H9 (cell line): ENCODE measurements around the gene NR2F2. TPM values are rescaled to one million over a fixed set of nuclear protein-coding genes. Genes with fewer than 3 reads are reported as not detected.

Source experiments
- DNase-seq: peaks from one replicate; pipeline ENCODE4 v3.0.0-alpha.2; 2017
- H2AFZ ChIP-seq: one replicate; pipeline ENCODE4 v1.6.1; 2013; ENCODE audit warnings: mild to moderate bottlenecking, low read length, control low read depth, moderate library complexity
- H2AK5ac ChIP-seq: 2 replicates; pipeline ENCODE4 v1.6.1; 2013; ENCODE audit warnings: low read length, control low read depth, mixed read lengths; ENCODE audit not compliant: insufficient read length
- H2BK120ac ChIP-seq: one replicate; pipeline ENCODE4 v1.6.1; 2013; ENCODE audit warnings: low read depth, mild to moderate bottlenecking, low read length, control low read depth, inconsistent platforms; ENCODE audit not compliant: poor library complexity, severe bottlenecking
- H2BK12ac ChIP-seq: 2 replicates; pipeline ENCODE4 v1.6.1; 2013; ENCODE audit warnings: low read length, control low read depth, mixed read lengths, low read depth; ENCODE audit not compliant: insufficient read length
- H2BK15ac ChIP-seq: 2 replicates; pipeline ENCODE4 v1.6.1; 2013; ENCODE audit warnings: low read depth, low read length, control low read depth
- H2BK20ac ChIP-seq: one replicate; pipeline ENCODE4 v1.6.1; 2013; ENCODE audit warnings: low read depth, mild to moderate bottlenecking, low read length, control low read depth, inconsistent platforms; ENCODE audit not compliant: poor library complexity, severe bottlenecking
- H2BK5ac ChIP-seq: 2 replicates; pipeline ENCODE4 v1.6.1; 2013; ENCODE audit warnings: low read length, control low read depth, mixed read lengths; ENCODE audit not compliant: insufficient read length
- H3K14ac ChIP-seq: 2 replicates; pipeline ENCODE4 v1.6.1; 2013; ENCODE audit warnings: low read length, control low read depth; ENCODE audit not compliant: insufficient read depth
- H3K18ac ChIP-seq: 2 replicates; pipeline ENCODE4 v1.6.1; 2013; ENCODE audit warnings: low read depth, mild to moderate bottlenecking, mixed read lengths, low read length, control low read depth; ENCODE audit not compliant: insufficient read length
- H3K23ac ChIP-seq: 2 replicates; pipeline ENCODE4 v1.6.1; 2013; ENCODE audit warnings: low read length, control low read depth, mixed read lengths, low read depth; ENCODE audit not compliant: insufficient read length
- H3K23me2 ChIP-seq: 2 replicates; pipeline ENCODE4 v1.6.1; 2013; ENCODE audit warnings: low read depth, mild to moderate bottlenecking, mixed read lengths, low read length, control low read depth; ENCODE audit not compliant: insufficient read length, poor library complexity, severe bottlenecking
- H3K27ac ChIP-seq: 2 replicates; pipeline ENCODE4 v1.5.1; 2013; ENCODE audit warnings: low read length, control low read depth, mixed read lengths, low read depth; ENCODE audit not compliant: insufficient read length
- H3K27me3 ChIP-seq: 2 replicates; pipeline ENCODE4 v1.6.1; 2013; ENCODE audit warnings: low read length, control low read depth, inconsistent platforms; ENCODE audit not compliant: insufficient read depth
- H3K4ac ChIP-seq: 2 replicates; pipeline ENCODE4 v1.6.1; 2013; ENCODE audit warnings: low read depth, mild to moderate bottlenecking, control low read depth, inconsistent platforms, low read length, moderate library complexity
- H3K4me1 ChIP-seq: 2 replicates; pipeline ENCODE4 v1.6.1; 2013; ENCODE audit warnings: low read length, control low read depth, inconsistent platforms; ENCODE audit not compliant: insufficient read depth
- H3K4me2 ChIP-seq: 2 replicates; pipeline ENCODE4 v1.6.1; 2013; ENCODE audit warnings: low read length, control low read depth, mixed read lengths; ENCODE audit not compliant: insufficient read length, insufficient read depth
- H3K56ac ChIP-seq: 2 replicates; pipeline ENCODE4 v1.6.1; 2013; ENCODE audit warnings: low read depth, mild to moderate bottlenecking, mixed read lengths, low read length, control low read depth; ENCODE audit not compliant: insufficient read length
- H3K79me1 ChIP-seq: 2 replicates; pipeline ENCODE4 v1.6.1; 2013; ENCODE audit warnings: low read depth, mild to moderate bottlenecking, moderate library complexity, low read length, control low read depth, inconsistent platforms; ENCODE audit not compliant: insufficient read depth, poor library complexity, severe bottlenecking
- H3K79me2 ChIP-seq: 2 replicates; pipeline ENCODE4 v1.6.1; 2013; ENCODE audit warnings: low read length, control low read depth, inconsistent platforms; ENCODE audit not compliant: insufficient read depth
- H3K9ac ChIP-seq: 2 replicates; pipeline ENCODE4 v1.6.1; 2013; ENCODE audit warnings: low read length, control low read depth, mixed read lengths; ENCODE audit not compliant: insufficient read length; ENCODE audit errors: extremely low read depth
- H3K9me3 ChIP-seq: one replicate; pipeline ENCODE4 v1.6.1; 2013; ENCODE audit warnings: low read depth, low read length, inconsistent platforms; ENCODE audit not compliant: control insufficient read depth
- H3T11ph ChIP-seq: one replicate; pipeline ENCODE4 v1.6.1; 2013; ENCODE audit warnings: mild to moderate bottlenecking, low read length, control low read depth, inconsistent platforms
- H4K20me1 ChIP-seq: one replicate; pipeline ENCODE4 v1.6.1; 2013; ENCODE audit not compliant: control insufficient read depth, insufficient read length, insufficient read depth
- H4K5ac ChIP-seq: 2 replicates; pipeline ENCODE4 v1.6.1; 2013; ENCODE audit warnings: low read depth, mild to moderate bottlenecking, mixed read lengths, low read length, control low read depth; ENCODE audit not compliant: insufficient read length
- H4K8ac ChIP-seq: replicated peaks from 2 replicates; pipeline ENCODE4 v1.6.1; 2013; ENCODE audit warnings: low read length, control low read depth, mixed read lengths, low read depth; ENCODE audit not compliant: insufficient read length
- H4K91ac ChIP-seq: 2 replicates; pipeline ENCODE4 v1.6.1; 2013; ENCODE audit warnings: low read depth, mild to moderate bottlenecking, moderate library complexity, mixed read lengths, low read length, control low read depth; ENCODE audit not compliant: insufficient read length
- H3K27ac Mint-ChIP-seq, 3 experiments: 2 replicates in 2 of 3; 3 replicates in 1 of 3; pipeline ENCODE4 v1.8.0; 2020 to 2021; ENCODE audit warnings: mixed read lengths in 3 of 3, mild to moderate bottlenecking in 1 of 3, moderate library complexity in 1 of 3
- H3K27me3 Mint-ChIP-seq: 2 replicates; pipeline ENCODE4 v1.8.0; 2021; ENCODE audit warnings: low read depth, mild to moderate bottlenecking, moderate library complexity, mixed read lengths
- H3K36me3 Mint-ChIP-seq, 3 experiments: 2 replicates in 2 of 3; 3 replicates in 1 of 3; pipeline ENCODE4 v1.8.0; 2020 to 2021; ENCODE audit warnings: low read depth in 3 of 3, mixed read lengths in 3 of 3; ENCODE audit not compliant: insufficient read depth in 1 of 3
- H3K4me1 Mint-ChIP-seq, 2 experiments: 2 replicates each; pipeline ENCODE4 v1.8.0; 2020; ENCODE audit warnings: mixed read lengths in 2 of 2
- H3K4me3 Mint-ChIP-seq, 2 experiments: 2 replicates in 1 of 2; 3 replicates in 1 of 2; pipeline ENCODE4 v1.8.0; 2020 to 2021; ENCODE audit warnings: mild to moderate bottlenecking in 2 of 2, mixed read lengths in 2 of 2, moderate library complexity in 1 of 2
- H3K9me3 Mint-ChIP-seq, 2 experiments: 2 replicates in 1 of 2; 3 replicates in 1 of 2; pipeline ENCODE4 v1.8.0; 2020; ENCODE audit warnings: mild to moderate bottlenecking in 2 of 2, mixed read lengths in 2 of 2, moderate library complexity in 1 of 2
- CTCF ChIP-seq: fragments of 200-600 bp; sonication (generic); conservative IDR thresholded peaks from 3 replicates; pipeline ENCODE4 v1.8.0; 2021; ENCODE audit warnings: antibody characterized with exemption, mild to moderate bottlenecking
- WGBS: extraction: QIAGEN DNeasy Blood & Tissue Kit; methylation state at CpG from one replicate; pipeline ENCODE4 v1.1.7; 2013; ENCODE audit warnings: missing lambda C conversion rate, low lambda C conversion rate, mixed read lengths; ENCODE audit not compliant: insufficient read length; ENCODE audit errors: extremely low coverage; 5-methylcytosine and 5-hydroxymethylcytosine counted together
- total RNA-seq: library from RNA; stranded (reverse); gene quantifications from 2 replicates; pipeline ENCODE4 v1.2.1, GENCODE V29; 2021

The NR2F2 gene
- total RNA-seq, 1 experiment from 2014 or later, result 0.24 TPM

- Histone ChIP-seq H3K79me1 (no peaks in the 10 kb centered on the region), H3K4me2 (no peak overlapping the region), H3K27me3 (no peaks in the 10 kb centered on the region), H3K23me2 (no peaks in the 10 kb centered on the region), H3K18ac (no peak overlapping the region), H2BK12ac (no peak overlapping the region), H4K8ac (no peak overlapping the region), H3K79me2 (no peaks in the 10 kb centered on the region), H4K20me1 (no peaks in the 10 kb centered on the region), H2BK5ac (no peak overlapping the region), H3K4me1 (peaks cover 5% of the 10 kb centered on the region; the same call in 1 of the 2 replicates), H3K27ac (no peak overlapping the region), H3K9ac (no peak overlapping the region), H3K14ac (no peak overlapping the region), H2BK15ac (no peak overlapping the region), H3T11ph (no peak overlapping the region), H3K23ac (no peak overlapping the region), H4K91ac (no peak overlapping the region), H2BK120ac (no peak overlapping the region), H4K5ac (no peak overlapping the region), H2AK5ac (no peak overlapping the region), H3K56ac (no peak overlapping the region), H3K4ac (no peak overlapping the region), H2BK20ac (no peak overlapping the region), H2AFZ (no peak overlapping the region), H3K9me3 (no peaks in the 10 kb centered on the region)
- WGBS, result no CpG with 5 or more reads among the region's 18 CpGs
- peaks cover 0 to 11% (median 0%) of the 10 kb centered on the region in 3 experiments; a peak in 2 of 7 replicates for H3K36me3 Mint-ChIP-seq
- H3K4me3 Mint-ChIP-seq, result no peak overlapping the region
- H3K27ac Mint-ChIP-seq, result no peak overlapping the region
- H3K9me3 Mint-ChIP-seq, result peaks cover 4 to 8% of the 10 kb centered on the region in 2 experiments; a peak in 4 of 5 replicates
- H3K4me1 Mint-ChIP-seq, result peaks cover 15 to 17% of the 10 kb centered on the region in 2 experiments
- H3K27me3 Mint-ChIP-seq, result peaks cover 20% of the 10 kb centered on the region
- no peak for DNase-seq
- no peak for TF ChIP-seq CTCF
These were observed 44.7 kb upstream of the NR2F2 start for GRCh38 chr15:96285729-96286254.
